WTC11 (cell line): ENCODE measurements around the gene TTLL11. TPM values are rescaled to one million over a fixed set of nuclear protein-coding genes. Genes with fewer than 3 reads are reported as not detected.
A peak's percentile ranks its signal among the peaks of the same experiment; 100 is the strongest.

ENCODE experiments used
- ATAC-seq: fragments of 200-7000 bp; cut with Tn5 transposase; 2 replicates; pipeline ENCODE4 v1.10.0; 2021; ENCODE audit warnings: mild to moderate bottlenecking, moderate library complexity
- CTCF ChIA-PET: fragments of 300-600 bp; sonication (Branson Sonifier 250); formaldehyde crosslinking; loops from one replicate; lab custom pipeline; 2021; ENCODE audit warnings: antibody characterized with exemption; lab: Charles Lee
- POLR2A ChIA-PET: fragments of 350-600 bp; sonication (Branson Sonifier 250); formaldehyde crosslinking; loops from one replicate; lab custom pipeline; 2021; ENCODE audit warnings: antibody characterized with exemption; lab: Charles Lee
- DNase-seq: peaks from one replicate; pipeline ENCODE4 v3.0.0; 2021; ENCODE audit warnings: low spot score
- H3K27ac Mint-ChIP-seq: 2 replicates; pipeline ENCODE4 v1.8.0; 2021; ENCODE audit warnings: mixed read lengths
- H3K27me3 Mint-ChIP-seq: 2 replicates; pipeline ENCODE4 v1.8.0; 2021; ENCODE audit warnings: low read depth, mild to moderate bottlenecking, moderate library complexity, mixed read lengths
- H3K36me3 Mint-ChIP-seq: 2 replicates; pipeline ENCODE4 v1.8.0; 2021; ENCODE audit warnings: mixed read lengths
- H3K4me1 Mint-ChIP-seq: 2 replicates; pipeline ENCODE4 v1.8.0; 2022; ENCODE audit warnings: mixed read lengths
- H3K4me3 Mint-ChIP-seq: 2 replicates; pipeline ENCODE4 v1.8.0; 2021; ENCODE audit warnings: mild to moderate bottlenecking, moderate library complexity, mixed read lengths
- H3K9me3 Mint-ChIP-seq: 2 replicates; pipeline ENCODE4 v1.8.0; 2021; ENCODE audit warnings: mixed read lengths
- FOXJ3 ChIP-seq: sonication (generic); formaldehyde crosslinking; IDR thresholded peaks from 2 replicates; pipeline ENCODE4 v1.9.0; 2021; ENCODE audit warnings: missing genetic modification reagents, mild to moderate bottlenecking, borderline replicate concordance
- FOXP1 ChIP-seq: sonication (generic); formaldehyde crosslinking; IDR thresholded peaks from 2 replicates; pipeline ENCODE4 v1.8.0; 2022; ENCODE audit warnings: missing genetic modification reagents, mild to moderate bottlenecking, moderate library complexity, borderline replicate concordance
- GABPB1 ChIP-seq: sonication (generic); formaldehyde crosslinking; IDR thresholded peaks from 2 replicates; pipeline ENCODE4 v1.8.1; 2023; ENCODE audit warnings: mild to moderate bottlenecking, missing genetic modification reagents
- GTF2I ChIP-seq: fragments of 250-450 bp; sonication (Bioruptor Pico); conservative IDR thresholded peaks from 2 replicates; pipeline ENCODE4 v1.4.0; 2021; ENCODE audit warnings: mild to moderate bottlenecking
- KAT7 ChIP-seq: sonication (generic); formaldehyde crosslinking; IDR thresholded peaks from 2 replicates; pipeline ENCODE4 v1.8.1; 2023; ENCODE audit warnings: missing genetic modification reagents, mild to moderate bottlenecking, borderline replicate concordance
- ZNF138 ChIP-seq: sonication (generic); formaldehyde crosslinking; conservative IDR thresholded peaks from 2 replicates; pipeline ENCODE4 v1.8.1; 2022; ENCODE audit warnings: mild to moderate bottlenecking, moderate library complexity, missing genetic modification reagents
- ZNF219 ChIP-seq: sonication (generic); formaldehyde crosslinking; IDR thresholded peaks from 2 replicates; pipeline ENCODE4 v1.8.0; 2023; ENCODE audit warnings: missing genetic modification reagents, mild to moderate bottlenecking, borderline replicate concordance
- ZNF232 ChIP-seq: sonication (generic); formaldehyde crosslinking; IDR thresholded peaks from 2 replicates; pipeline ENCODE4 v1.8.0; 2022; ENCODE audit warnings: mild to moderate bottlenecking, missing genetic modification reagents
- total RNA-seq: library from RNA; stranded (reverse); gene quantifications from 3 replicates; pipeline ENCODE4 v1.2.3, GENCODE V29; 2021
- TF ChIP-seq, protein P1 (sequence below): fragments of 250-450 bp; sonication (Bioruptor Pico); IDR thresholded peaks from 2 replicates; pipeline ENCODE4 v1.9.0; 2021; ENCODE audit warnings: mild to moderate bottlenecking
- TF ChIP-seq, protein P2 (sequence below): fragments of 200-600 bp; IDR thresholded peaks from 2 replicates; pipeline ENCODE4 v1.8.0; 2022; ENCODE audit warnings: antibody characterized with exemption
- TF ChIP-seq, protein P3 (sequence below): sonication (generic); formaldehyde crosslinking; IDR thresholded peaks from 2 replicates; pipeline ENCODE4 v1.8.0; 2022; ENCODE audit warnings: mild to moderate bottlenecking, missing genetic modification reagents
- TF ChIP-seq, protein P4 (sequence below): sonication (generic); formaldehyde crosslinking; IDR thresholded peaks from 2 replicates; pipeline ENCODE4 v1.8.1; 2022; ENCODE audit warnings: mild to moderate bottlenecking, missing genetic modification reagents, moderate library complexity, borderline replicate concordance

The TTLL11 gene
- total RNA-seq, 1 experiment from 2014 or later: 1.1 TPM

DNA sequence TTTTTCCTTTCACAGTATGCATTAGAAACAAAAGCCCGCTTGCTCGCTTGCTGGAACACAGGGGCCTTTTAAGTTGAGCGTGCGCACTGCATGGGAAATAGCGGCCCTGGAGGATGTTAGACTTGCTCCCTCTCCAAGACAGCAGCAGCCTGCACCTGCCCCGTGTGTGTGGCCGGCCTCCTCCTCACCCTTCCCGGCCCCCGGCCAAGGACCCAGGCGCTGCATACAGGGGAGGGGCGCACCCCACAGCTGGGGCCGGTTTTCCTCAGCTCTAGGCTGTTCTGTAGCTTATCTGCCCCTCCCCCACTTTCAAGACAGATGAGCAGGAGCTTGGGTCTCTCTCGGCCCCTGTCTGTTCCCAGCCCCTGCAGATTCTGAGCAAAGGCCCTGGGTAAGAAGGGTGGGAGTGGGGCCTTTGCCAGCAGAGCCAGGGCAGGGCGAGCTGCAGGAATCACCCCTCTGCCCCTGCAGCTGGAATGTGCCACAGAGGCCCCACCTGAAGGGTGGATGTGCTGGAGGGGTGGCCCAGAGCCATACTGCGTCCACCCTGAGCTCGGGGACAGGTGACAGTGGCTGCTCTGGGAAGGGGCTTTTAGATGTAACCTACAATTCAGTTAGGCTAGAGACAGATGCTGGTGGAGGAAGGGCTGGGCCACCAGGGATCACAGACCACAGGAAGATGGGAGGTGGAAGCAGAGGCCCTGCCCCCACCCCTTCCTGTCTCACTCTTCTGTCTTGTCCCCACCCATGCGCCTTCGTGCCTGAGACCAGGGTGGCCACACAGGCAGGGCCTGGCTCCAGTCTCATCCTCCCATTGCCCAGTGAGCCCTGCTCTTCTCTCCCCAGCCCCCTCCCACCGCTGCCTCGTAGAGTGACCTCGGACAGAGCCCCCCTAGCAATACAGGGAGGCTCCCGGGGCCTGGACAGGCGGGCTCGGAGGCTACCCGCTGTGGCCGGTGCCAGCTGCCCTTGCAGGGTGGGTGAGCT is 309.3 kb downstream of the TTLL11 start (continued):
- TF ChIP-seq, protein P1, sequence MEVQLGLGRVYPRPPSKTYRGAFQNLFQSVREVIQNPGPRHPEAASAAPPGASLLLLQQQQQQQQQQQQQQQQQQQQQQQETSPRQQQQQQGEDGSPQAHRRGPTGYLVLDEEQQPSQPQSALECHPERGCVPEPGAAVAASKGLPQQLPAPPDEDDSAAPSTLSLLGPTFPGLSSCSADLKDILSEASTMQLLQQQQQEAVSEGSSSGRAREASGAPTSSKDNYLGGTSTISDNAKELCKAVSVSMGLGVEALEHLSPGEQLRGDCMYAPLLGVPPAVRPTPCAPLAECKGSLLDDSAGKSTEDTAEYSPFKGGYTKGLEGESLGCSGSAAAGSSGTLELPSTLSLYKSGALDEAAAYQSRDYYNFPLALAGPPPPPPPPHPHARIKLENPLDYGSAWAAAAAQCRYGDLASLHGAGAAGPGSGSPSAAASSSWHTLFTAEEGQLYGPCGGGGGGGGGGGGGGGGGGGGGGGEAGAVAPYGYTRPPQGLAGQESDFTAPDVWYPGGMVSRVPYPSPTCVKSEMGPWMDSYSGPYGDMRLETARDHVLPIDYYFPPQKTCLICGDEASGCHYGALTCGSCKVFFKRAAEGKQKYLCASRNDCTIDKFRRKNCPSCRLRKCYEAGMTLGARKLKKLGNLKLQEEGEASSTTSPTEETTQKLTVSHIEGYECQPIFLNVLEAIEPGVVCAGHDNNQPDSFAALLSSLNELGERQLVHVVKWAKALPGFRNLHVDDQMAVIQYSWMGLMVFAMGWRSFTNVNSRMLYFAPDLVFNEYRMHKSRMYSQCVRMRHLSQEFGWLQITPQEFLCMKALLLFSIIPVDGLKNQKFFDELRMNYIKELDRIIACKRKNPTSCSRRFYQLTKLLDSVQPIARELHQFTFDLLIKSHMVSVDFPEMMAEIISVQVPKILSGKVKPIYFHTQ (CRISPR knock-in tag): no peak
- TF ChIP-seq ZNF138 (CRISPR knock-in tag) (0 out of 2 replicates have a peak, but pooled peaks have one; percentile 40), ZNF219 (CRISPR knock-in tag) (no peak)

DNA sequence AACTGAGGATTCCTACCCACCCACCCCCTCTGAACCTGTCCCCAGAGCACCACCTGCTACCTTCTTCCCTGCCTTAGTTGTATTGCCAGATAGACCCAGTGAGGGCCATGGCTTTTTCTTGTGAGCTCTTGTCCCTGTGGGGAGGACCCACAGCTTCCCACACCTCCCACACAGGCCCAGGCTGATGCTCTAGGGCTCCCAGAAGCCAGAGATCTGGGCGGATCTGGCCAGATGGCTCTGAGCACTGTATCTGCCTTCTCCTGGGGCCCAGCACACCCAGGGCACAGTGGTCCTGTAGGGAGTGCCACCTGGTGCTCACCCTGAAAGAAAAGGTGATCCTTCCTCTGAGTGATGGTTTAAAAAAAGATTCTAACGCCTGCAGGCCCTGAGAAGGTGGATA is 310.0 kb downstream of the TTLL11 start:
- POLR2A ChIA-PET: no interaction called here
- DNase-seq: no peak
- no peak for TF ChIP-seq FOXP1

DNA sequence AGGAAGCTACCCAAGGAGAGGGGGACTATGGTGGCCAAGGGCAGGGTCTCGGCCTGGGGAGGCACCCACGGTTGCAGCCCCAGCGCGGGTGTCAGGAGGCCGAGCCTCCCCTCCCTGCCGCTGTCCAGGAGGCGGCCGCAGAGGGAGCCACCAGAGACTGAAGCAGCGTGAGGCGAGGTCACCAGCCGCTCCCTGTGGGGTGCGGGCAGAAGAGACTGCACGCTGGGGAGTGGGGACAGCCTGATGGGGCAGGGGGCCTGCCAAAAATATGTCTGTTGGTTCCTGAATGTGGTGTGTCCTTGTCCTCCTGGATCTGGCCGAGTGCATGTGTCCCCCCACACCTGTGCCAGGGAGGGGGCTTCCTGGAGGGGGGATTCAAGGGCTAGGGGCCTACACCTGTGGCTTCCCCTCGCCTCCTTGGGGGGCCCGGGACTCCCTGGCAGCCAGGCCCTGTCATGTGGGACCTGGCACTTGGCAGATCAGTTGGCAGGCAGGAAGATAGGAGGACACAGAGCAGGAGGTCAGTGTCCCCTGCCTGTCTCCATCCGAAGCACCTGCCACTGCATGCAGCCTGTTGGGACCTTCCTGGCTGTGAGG is 310.5 kb downstream of the TTLL11 start:
- peaks cover 25% of the 10 kb centered on the region for H3K36me3 Mint-ChIP-seq
- POLR2A ChIA-PET: no interaction called here
- H3K27me3 Mint-ChIP-seq: no peaks in the 10 kb centered on the region
- ATAC-seq: no peak
- CTCF ChIA-PET: interaction anchor here (1.1 kb wide), 1 partner anchor 203 kb away, joined by 3 read pairs; no protein-coding TSS in a partner anchor
- no peak overlapping the region for H3K4me3 Mint-ChIP-seq
- no peak for TF ChIP-seq ZNF219 (CRISPR knock-in tag)
- TF ChIP-seq, protein P2, sequence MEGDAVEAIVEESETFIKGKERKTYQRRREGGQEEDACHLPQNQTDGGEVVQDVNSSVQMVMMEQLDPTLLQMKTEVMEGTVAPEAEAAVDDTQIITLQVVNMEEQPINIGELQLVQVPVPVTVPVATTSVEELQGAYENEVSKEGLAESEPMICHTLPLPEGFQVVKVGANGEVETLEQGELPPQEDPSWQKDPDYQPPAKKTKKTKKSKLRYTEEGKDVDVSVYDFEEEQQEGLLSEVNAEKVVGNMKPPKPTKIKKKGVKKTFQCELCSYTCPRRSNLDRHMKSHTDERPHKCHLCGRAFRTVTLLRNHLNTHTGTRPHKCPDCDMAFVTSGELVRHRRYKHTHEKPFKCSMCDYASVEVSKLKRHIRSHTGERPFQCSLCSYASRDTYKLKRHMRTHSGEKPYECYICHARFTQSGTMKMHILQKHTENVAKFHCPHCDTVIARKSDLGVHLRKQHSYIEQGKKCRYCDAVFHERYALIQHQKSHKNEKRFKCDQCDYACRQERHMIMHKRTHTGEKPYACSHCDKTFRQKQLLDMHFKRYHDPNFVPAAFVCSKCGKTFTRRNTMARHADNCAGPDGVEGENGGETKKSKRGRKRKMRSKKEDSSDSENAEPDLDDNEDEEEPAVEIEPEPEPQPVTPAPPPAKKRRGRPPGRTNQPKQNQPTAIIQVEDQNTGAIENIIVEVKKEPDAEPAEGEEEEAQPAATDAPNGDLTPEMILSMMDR: no peak
- no peak for TF ChIP-seq KAT7 (CRISPR knock-in tag)
- TF ChIP-seq, protein P3, sequence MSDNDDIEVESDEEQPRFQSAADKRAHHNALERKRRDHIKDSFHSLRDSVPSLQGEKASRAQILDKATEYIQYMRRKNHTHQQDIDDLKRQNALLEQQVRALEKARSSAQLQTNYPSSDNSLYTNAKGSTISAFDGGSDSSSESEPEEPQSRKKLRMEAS (CRISPR knock-in tag): no peak
- TF ChIP-seq ZNF232: no peak
- TF ChIP-seq GABPB1 (CRISPR knock-in tag): no peak
- no peak for TF ChIP-seq FOXJ3 (CRISPR knock-in tag)
- no peak for TF ChIP-seq GTF2I (CRISPR knock-in tag)
- TF ChIP-seq, protein P4, sequence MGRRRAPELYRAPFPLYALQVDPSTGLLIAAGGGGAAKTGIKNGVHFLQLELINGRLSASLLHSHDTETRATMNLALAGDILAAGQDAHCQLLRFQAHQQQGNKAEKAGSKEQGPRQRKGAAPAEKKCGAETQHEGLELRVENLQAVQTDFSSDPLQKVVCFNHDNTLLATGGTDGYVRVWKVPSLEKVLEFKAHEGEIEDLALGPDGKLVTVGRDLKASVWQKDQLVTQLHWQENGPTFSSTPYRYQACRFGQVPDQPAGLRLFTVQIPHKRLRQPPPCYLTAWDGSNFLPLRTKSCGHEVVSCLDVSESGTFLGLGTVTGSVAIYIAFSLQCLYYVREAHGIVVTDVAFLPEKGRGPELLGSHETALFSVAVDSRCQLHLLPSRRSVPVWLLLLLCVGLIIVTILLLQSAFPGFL (CRISPR knock-in tag): no peak
- DNase-seq: no peak
- H3K4me1 Mint-ChIP-seq: peaks cover 36% of the 10 kb centered on the region
- no peaks in the 10 kb centered on the region for H3K9me3 Mint-ChIP-seq
- no peak overlapping the region for H3K27ac Mint-ChIP-seq

More for the DNA sequence above, 310.0 kb downstream of the TTLL11 start:
- CTCF ChIA-PET: interaction anchor here (0.6 to 3.9 kb wide), 5 partner anchors 48 to 203 kb away, joined by 3 to 16 read pairs (median 5); no protein-coding TSS in a partner anchor
- H3K9me3 Mint-ChIP-seq: no peaks in the 10 kb centered on the region
- H3K4me3 Mint-ChIP-seq: no peak overlapping the region
- peak overlapping the region; percentile 97 for H3K27ac Mint-ChIP-seq
- no peak for ATAC-seq
- H3K36me3 Mint-ChIP-seq: peaks cover 20% of the 10 kb centered on the region
- H3K4me1 Mint-ChIP-seq: peaks cover 39% of the 10 kb centered on the region
- no peaks in the 10 kb centered on the region for H3K27me3 Mint-ChIP-seq
